HG03025 (cell line): ENCODE results near the gene DPM3.

ENCODE experiments used
- ATAC-seq: cut with Tn5 transposase; IDR thresholded peaks from one replicate; pipeline ENCODE4 v1.9.1; 2021; ENCODE audit warnings: mild to moderate bottlenecking, moderate library complexity; ENCODE audit not compliant: unreplicated experiment, low FRiP score

Gene DPM3

GRCh38 chr1:155105604-155106011, 34.7 kb downstream of the DPM3 start:
- no peak for ATAC-seq

GRCh38 chr1:155104605-155105534, 35.5 kb downstream of the DPM3 start:
- no peak for ATAC-seq

DNA sequence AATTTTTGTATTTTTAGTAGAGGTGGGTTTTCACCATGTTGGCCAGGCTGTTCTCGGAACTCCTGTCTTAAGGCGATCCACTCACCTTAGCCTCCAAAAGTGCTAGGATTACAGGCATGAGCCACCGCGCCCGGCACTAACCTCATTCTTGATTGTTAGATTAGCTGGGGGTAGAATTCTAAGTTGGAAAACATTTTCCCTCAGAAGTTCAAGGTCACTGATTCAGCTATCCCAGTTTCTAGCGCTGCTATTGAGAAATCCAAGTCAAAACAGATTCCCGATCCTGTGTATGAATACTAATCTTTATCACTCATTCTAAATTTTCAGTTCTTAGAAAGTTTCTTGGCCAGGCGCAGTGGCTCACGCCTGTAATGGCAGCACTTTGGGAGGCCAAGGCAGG, 37.0 kb downstream of the DPM3 start:
- no peak for ATAC-seq

DNA sequence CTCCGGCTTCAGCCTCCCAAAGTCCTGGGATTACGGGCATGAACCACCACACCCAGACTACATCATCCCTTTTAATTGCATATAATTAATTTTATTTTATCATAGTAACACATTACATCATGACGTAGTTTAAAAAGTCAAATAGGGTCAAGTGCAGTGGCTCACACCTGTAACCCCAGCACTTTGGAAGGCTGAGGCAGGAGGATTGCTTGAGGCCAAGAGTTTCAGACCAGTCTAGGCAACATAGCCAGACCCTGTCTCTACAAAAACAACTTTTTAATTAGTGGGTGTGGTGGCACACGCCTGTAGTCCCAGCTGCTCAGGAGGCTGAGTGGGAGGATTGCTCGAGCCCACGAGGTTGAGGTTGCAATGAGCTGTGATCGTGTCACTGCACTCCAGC, 41.0 kb downstream of the DPM3 start:
- no peak for ATAC-seq

DNA sequence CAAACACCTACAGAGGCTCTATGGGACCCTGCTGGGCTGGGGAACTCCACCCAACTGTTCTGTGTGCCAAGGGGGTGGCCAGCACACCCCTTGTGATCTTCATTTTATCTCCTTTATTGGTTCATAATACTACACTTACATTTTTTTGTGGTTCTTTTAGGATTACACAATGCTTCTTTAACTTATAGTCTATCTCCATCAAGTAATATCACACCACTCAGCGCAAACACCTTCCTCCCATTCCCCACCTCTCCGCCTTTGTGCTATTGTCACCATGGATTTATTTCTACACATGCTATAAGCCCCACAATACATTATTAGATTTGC, 45.7 kb downstream of the DPM3 start:
- ATAC-seq = no peak

DNA sequence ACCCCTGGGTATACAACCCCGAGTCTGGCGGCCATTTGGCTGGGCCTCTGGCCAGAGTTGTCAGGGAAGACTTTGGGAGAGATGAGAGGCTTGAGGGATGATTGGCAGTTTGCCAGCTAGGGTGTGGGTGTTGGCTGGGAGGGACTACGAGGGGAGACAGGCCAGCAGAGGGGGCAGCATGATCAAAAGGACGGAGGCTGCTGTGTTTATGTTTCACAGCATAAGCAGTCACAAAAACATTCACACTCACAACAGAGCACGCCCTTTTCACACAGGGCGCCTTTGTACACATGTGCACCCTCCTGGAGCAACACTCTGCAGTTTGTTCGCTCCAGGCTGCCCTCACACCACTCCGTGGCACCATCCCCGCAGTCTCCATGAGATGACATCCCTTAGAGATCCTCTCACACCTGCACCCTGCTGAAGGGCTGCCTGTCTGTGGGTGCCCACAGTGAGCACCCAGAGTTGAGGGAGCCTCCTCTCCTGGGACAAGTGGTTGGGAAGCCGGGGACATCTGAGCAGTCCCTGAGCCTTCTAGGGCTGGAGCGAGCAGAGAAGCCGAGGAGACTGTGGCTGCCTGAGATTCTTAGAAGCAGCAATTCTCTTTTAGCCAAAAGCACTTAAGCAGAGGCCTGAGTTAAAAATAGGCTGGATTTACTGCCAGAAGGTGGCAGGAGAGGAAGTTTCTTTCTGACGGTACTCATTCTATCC, 46.3 kb downstream of the DPM3 start:
- no peak for ATAC-seq

GRCh38 chr1:155092641-155093040, 47.7 kb downstream of the DPM3 start:
- ATAC-seq = no peak

GRCh38 chr1:155092131-155092530, 48.2 kb downstream of the DPM3 start:
- ATAC-seq = no peak

GRCh38 chr1:155091071-155092051, 49.0 kb downstream of the DPM3 start:
- ATAC-seq = no peak
